Thymus (tissue), 11 donors: ENCODE data around the gene GMPS. TPM values are rescaled to one million over a fixed set of nuclear protein-coding genes. Genes with fewer than 3 reads are reported as not detected.

Experiments used
- DNase-seq, 9 donors: peaks; one replicate each; pipeline ENCODE4 v3.0.0-alpha.2; 2013; ENCODE audit warnings: low spot score in 9 of 9, low read depth in 6 of 9, missing footprints in 1 of 9
- H3K27ac ChIP-seq, 2 donors: one replicate each; pipeline ENCODE4 v1.5.1; 2013; ENCODE audit warnings: control low read depth in 1 of 2, low read depth in 1 of 2, low read length in 1 of 2, mild to moderate bottlenecking in 1 of 2, moderate library complexity in 1 of 2
- H3K27me3 ChIP-seq, 2 donors: one replicate each; pipeline ENCODE4 v1.5.1; 2013; ENCODE audit warnings: low read length in 1 of 2; ENCODE audit not compliant: control insufficient read depth in 2 of 2, insufficient read depth in 1 of 2
- H3K36me3 ChIP-seq, 2 donors: one replicate each; pipeline ENCODE4 v1.5.1; 2013; ENCODE audit warnings: low read length in 1 of 2, mild to moderate bottlenecking in 1 of 2, moderate library complexity in 1 of 2; ENCODE audit not compliant: control insufficient read depth in 2 of 2, insufficient read depth in 2 of 2
- H3K4me1 ChIP-seq, 2 donors: one replicate each; pipeline ENCODE4 v1.5.1; 2013; ENCODE audit warnings: low read length in 2 of 2; ENCODE audit not compliant: control insufficient read depth in 2 of 2, insufficient read depth in 2 of 2
- H3K4me3 ChIP-seq, 2 donors: one replicate each; pipeline ENCODE4 v1.5.1; 2013; ENCODE audit warnings: low read length in 2 of 2, control low read depth in 1 of 2, mild to moderate bottlenecking in 1 of 2
- H3K9me3 ChIP-seq, 2 donors: one replicate each; pipeline ENCODE4 v1.5.1; 2013; ENCODE audit warnings: low read length in 1 of 2, mild to moderate bottlenecking in 1 of 2; ENCODE audit not compliant: control insufficient read depth in 2 of 2, insufficient read depth in 1 of 2
- WGBS: extraction: QIAGEN DNeasy Blood & Tissue Kit; methylation state at CpG from one replicate; pipeline ENCODE4 v1.1.7; 2013; 5-methylcytosine and 5-hydroxymethylcytosine counted together
- polyA plus RNA-seq: library from polyadenylated mRNA; stranded (reverse); fragments of 200-250 nt; gene quantifications from one replicate; pipeline ENCODE4 v1.2.3, GENCODE V29; 2013
- total RNA-seq: library from RNA; stranded (reverse); fragments of 120-200 nt; gene quantifications from one replicate; pipeline ENCODE4 v1.2.4, GENCODE V29; 2013
- donor health status: healthy.

Gene GMPS
- total and polyA plus RNA-seq, 2 donors, result 23.9 to 49.2 TPM

GRCh38 chr3:155963570-155963969 is 93.1 kb downstream of the GMPS start:
- Histone ChIP-seq H3K27ac (no peak overlapping the region), H3K4me3 (no peak overlapping the region), H3K27me3 (no peaks in the 10 kb centered on the region), H3K4me1 (no peaks in the 10 kb centered on the region), H3K36me3 (no peaks in the 10 kb centered on the region), H3K9me3 (peaks cover 0 to 3% of the 10 kb centered on the region in 2 donors)
- no peak for DNase-seq
- 94% methylated on average over 2 of the region's 2 CpGs for WGBS

- no peaks in the 10 kb centered on the region for H3K36me3 ChIP-seq
- 95% methylated on average over 2 of the region's 2 CpGs for WGBS
- no peaks in the 10 kb centered on the region for H3K4me1 ChIP-seq
These were observed 99.9 kb downstream of the GMPS start for GRCh38 chr3:155970398-155970797.

DNA sequence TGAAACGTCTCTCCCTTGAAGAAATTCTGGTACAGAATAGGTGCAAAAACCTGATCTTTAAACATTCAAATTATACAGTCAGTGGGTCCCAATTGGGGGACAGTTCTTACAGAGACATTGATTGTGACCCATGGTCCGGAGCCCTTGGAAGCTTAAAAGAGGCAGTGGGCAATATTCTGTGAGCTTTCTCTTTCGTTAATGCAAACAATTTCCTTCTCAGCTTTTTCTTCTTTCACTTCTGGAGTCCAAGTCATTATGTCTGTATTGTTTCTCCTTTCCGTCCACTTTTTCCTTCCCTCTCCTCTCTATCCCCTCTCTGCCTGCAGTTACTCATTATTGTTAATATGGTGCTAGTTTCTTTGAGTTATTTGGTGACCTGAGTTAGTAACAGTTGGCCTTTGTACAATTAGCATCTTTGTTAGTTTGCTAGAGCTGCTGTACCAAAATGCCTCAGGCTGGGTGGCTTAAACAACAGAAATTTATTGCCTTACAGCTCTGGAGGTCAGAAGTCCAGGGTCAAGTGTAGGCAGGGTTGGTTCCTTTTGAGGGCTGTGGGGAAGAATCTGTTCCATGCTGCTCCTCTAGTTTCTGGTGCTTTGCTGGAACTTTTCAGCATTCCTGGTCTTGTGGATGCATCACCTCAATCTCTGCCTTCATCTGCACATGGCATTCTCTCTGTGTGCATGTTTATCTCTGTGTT is 102.6 kb downstream of the GMPS start:
- H3K4me3 ChIP-seq, result no peak overlapping the region
- WGBS, result 90% methylated on average over 4 of the region's 4 CpGs
- no peaks in the 10 kb centered on the region for H3K4me1 ChIP-seq
- no peak overlapping the region for H3K27ac ChIP-seq
- no peaks in the 10 kb centered on the region for H3K36me3 ChIP-seq
- DNase-seq, result no peak
- H3K27me3 ChIP-seq, result no peaks in the 10 kb centered on the region
- peaks cover 0 to 4% of the 10 kb centered on the region in 2 donors for H3K9me3 ChIP-seq

More at GRCh38 chr3:155970398-155970797, 99.9 kb downstream of the GMPS start:
- no peaks in the 10 kb centered on the region for H3K27me3 ChIP-seq
- no peak overlapping the region for H3K27ac ChIP-seq
- H3K9me3 ChIP-seq, result peaks cover 0 to 4% of the 10 kb centered on the region in 2 donors
- H3K4me3 ChIP-seq, result no peak overlapping the region
- DNase-seq, result no peak

DNA sequence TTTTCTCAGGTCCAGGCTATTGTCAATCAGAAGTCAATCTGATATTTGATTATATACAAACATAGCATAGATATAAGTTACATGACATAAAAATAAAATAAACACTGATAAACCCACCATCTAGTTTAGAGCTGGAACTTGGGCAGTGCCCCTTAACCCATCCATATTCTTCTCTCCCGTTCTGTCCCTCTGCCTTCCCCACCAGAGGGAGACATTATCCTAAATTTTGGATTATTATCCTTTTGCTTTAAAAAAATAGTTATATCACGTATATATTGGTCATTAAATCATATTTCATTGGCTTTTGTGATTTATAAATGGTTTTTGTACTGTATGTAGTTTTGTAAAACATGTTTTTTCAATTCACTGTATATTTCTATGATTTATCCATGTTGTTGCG is 107.9 kb downstream of the GMPS start:
- Histone ChIP-seq H3K4me3 (no peak overlapping the region), H3K27ac (no peak overlapping the region), H3K36me3 (no peaks in the 10 kb centered on the region), H3K27me3 (no peaks in the 10 kb centered on the region), H3K9me3 (no peaks in the 10 kb centered on the region), H3K4me1 (no peaks in the 10 kb centered on the region)
- 97% methylated on average over 3 of the region's 3 CpGs for WGBS
- no peak for DNase-seq

- Histone ChIP-seq H3K4me3 (no peak overlapping the region), H3K27me3 (no peaks in the 10 kb centered on the region), H3K4me1 (no peaks in the 10 kb centered on the region), H3K36me3 (no peaks in the 10 kb centered on the region), H3K27ac (no peak overlapping the region), H3K9me3 (no peaks in the 10 kb centered on the region)
- DNase-seq, result no peak
- 96% methylated on average over 3 of the region's 3 CpGs for WGBS
These were observed 109.3 kb downstream of the GMPS start for GRCh38 chr3:155979746-155980145.

DNA sequence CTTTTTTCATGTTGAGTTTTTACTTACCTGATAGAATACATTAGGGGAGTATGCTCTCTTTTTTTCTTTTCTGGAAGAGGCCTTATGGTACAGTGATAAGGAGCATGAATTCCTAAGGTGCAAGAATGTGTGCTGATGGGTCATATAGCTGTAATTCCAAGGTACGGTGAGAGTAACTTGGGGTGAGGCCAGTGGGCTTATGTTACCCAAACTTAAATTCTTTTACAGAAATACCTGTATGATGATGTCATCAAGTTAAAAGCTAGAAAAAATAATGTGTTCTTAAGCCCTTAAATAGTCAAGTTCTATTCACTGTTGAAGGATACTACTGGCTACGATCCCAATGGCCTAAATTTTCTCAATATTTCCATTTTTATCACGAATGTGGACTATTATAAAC is 111.2 kb downstream of the GMPS start:
- H3K4me3 ChIP-seq, result no peak overlapping the region
- WGBS, result 90% methylated on average over 3 of the region's 3 CpGs
- no peak overlapping the region for H3K27ac ChIP-seq
- no peaks in the 10 kb centered on the region for H3K4me1 ChIP-seq
- no peaks in the 10 kb centered on the region for H3K27me3 ChIP-seq
- DNase-seq, result no peak
- no peaks in the 10 kb centered on the region for H3K36me3 ChIP-seq
- no peaks in the 10 kb centered on the region for H3K9me3 ChIP-seq

- no peaks in the 10 kb centered on the region for H3K9me3 ChIP-seq
- DNase-seq, result no peak
- no peaks in the 10 kb centered on the region for H3K4me1 ChIP-seq
- H3K27me3 ChIP-seq, result no peaks in the 10 kb centered on the region
- WGBS, result 97% methylated on average over 1 of the region's 1 CpG
- no peak overlapping the region for H3K27ac ChIP-seq
- H3K4me3 ChIP-seq, result no peak overlapping the region
- H3K36me3 ChIP-seq, result no peaks in the 10 kb centered on the region
These were observed 113.5 kb downstream of the GMPS start for GRCh38 chr3:155983834-155984474.

DNA sequence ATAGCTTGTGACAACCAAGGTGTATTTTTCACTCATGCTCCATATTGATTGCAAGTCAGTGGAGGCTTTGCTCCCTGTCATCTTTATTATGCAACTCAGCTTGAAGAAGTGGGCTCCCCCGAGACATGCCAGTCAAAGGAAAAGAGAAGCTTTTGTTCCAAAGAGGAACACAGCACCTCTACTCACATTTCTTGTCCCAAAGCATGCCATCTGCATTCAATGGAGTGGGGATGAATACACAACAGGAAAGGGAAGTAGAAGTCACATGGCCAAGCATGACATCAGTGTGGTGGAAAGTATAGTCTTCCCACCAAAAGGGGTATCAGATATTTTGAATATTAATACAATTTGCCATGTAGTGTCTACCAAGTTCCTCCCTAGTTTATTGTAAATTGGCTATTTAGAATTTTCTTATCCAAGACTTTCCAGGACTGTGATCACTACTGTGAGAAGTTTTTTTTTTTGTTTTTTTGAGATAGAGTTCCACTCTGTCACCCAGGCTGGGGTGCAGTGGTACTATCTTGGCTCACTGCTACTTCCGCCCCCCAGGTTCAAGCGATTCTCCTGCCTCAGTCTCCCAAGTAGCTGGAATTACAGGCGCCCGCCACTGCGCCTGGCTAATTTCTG is 114.5 kb downstream of the GMPS start:
- no peaks in the 10 kb centered on the region for H3K4me1 ChIP-seq
- no peak for DNase-seq
- H3K9me3 ChIP-seq, result no peaks in the 10 kb centered on the region
- WGBS, result 97% methylated on average over 6 of the region's 6 CpGs
- H3K27ac ChIP-seq, result no peak overlapping the region
- no peaks in the 10 kb centered on the region for H3K27me3 ChIP-seq
- no peaks in the 10 kb centered on the region for H3K36me3 ChIP-seq
- H3K4me3 ChIP-seq, result no peak overlapping the region

GRCh38 chr3:155989536-155989935 is 119.1 kb downstream of the GMPS start:
- DNase-seq, result no peak
- Histone ChIP-seq H3K36me3 (no peaks in the 10 kb centered on the region), H3K4me1 (no peaks in the 10 kb centered on the region), H3K27ac (no peak overlapping the region), H3K27me3 (no peaks in the 10 kb centered on the region), H3K9me3 (no peaks in the 10 kb centered on the region), H3K4me3 (no peak overlapping the region)
